Fibroblast of upper back skin (primary cell): ENCODE data around the gene GDI1.
A peak's percentile ranks its signal among the peaks of the same experiment; 100 is the strongest.

Experiments used
- DNase-seq: peaks from one replicate; pipeline ENCODE4 v3.0.0-alpha.2; 2013

Gene GDI1

GRCh38 chrX:154439841-154440240, 2.9 kb downstream of the GDI1 start:
- no peak for DNase-seq

DNA sequence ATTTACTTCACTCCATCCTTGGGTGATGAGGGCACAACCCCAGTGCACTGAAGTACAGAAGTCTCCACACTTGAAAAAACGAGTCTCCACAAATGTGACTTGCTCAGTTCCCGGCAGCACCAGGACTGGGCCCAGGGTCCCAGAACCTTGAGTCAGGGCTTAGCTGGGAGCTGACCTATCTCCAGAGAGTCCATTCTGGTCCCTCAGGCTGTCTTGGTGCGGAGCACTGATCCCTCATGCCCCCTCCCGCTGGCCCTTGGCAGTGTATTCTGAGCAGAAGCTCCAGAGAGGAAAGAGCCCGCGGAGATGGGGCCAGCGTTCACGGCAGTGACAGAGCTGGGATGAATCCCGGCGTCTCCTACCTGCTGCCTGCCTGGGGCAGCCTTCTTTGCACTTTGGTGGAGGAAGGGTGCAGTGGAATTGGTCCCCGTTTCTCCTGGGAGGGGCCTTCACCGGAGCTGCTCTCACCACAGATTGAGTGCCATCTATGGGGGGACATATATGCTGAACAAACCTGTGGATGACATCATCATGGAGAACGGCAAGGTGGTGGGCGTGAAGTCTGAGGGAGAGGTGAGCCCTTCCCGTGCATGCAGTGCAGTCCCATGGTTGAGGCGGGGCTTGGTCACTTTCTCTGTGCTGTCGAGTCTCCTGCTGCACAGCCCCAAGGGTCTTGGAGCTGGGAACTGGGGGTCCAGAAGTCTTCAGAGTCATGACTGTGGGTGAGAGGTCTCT, 3.8 kb downstream of the GDI1 start:
- DNase-seq, result no peak

- no peak for DNase-seq
These were observed 4.6 kb downstream of the GDI1 start for GRCh38 chrX:154441564-154441963.

GRCh38 chrX:154441984-154442707, 5.2 kb downstream of the GDI1 start:
- no peak for DNase-seq

DNA sequence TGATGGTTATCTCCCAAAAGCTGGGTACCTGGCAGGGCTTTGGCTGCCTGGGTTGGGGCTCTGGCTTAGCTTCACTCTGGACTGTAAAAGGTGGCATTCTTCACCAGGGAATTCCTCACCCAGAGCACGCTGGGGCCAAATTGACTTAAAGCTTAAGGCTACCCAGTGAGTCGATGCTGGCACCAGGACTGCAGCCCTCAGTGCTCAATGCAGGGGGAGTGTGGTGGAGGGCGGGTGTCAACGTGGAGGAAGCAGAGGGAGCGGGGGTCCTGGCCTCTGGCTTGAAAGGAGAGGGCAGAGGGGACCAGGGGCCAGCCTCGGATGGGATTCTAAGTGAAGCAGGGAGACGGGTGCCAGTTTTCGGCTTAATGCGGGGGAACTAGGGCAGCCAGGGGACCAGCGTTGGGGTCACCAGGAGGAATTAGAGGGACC, 6.5 kb downstream of the GDI1 start:
- DNase-seq, result no peak

GRCh38 chrX:154443992-154444754, 7.2 kb downstream of the GDI1 start, which contains the start of gene FAM50A:
TSS of gene FAM50A (plus strand) at chrX:154444141. CDS start at chrX:154444236, 95 bp downstream.
- peak; percentile 55 for DNase-seq

DNA sequence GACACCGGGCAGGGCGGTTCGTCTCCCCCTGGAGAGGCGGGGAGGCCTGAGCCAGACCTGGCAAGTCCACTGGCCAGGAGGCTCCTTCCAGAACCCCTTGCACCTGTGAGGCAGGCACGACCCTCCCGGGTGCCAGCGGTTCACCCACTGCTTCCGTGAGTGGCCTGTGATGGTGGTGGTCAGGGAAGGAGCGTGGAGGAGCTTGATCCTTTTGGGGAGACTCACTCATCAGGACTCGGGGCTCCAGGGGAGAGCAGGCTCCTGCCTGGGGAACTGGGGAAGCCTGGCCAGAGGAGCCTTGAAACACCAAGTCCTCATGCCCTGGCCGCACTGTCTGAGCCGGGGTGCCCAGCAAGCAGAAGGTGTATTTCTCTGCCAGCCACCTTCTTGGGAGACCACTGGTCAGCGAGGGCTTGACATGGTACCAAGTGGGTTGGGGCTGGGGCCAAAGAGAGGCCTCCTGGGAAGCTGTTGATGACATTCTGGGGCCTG, 7.8 kb downstream of the GDI1 start:
- DNase-seq, result no peak

DNA sequence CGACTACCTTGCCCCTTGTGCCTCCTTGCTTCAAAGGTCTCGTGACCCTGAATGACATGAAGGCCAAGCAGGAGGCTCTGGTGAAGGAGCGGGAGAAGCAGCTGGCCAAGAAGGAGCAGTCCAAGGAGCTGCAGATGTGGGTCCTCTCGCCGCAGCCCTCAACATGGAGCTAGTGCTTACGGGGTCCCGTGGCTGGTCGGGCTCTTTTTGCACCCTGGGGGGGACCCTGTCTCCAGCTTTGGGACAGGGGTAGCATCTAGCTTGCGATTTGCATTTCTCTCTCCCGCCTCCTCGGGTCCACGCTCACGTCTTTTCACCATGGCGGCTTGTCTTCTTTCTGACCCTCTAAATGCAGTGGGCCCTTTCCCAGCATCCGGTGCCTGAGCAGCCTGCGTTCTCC, 8.8 kb downstream of the GDI1 start:
- no peak for DNase-seq

- no peak for DNase-seq
These were observed 9.5 kb downstream of the GDI1 start for GRCh38 chrX:154446430-154446829.

GRCh38 chrX:154448484-154448883, 11.5 kb downstream of the GDI1 start:
- DNase-seq, result no peak

- DNase-seq, result no peak
These were observed 12.7 kb downstream of the GDI1 start for GRCh38 chrX:154449618-154450017.

DNA sequence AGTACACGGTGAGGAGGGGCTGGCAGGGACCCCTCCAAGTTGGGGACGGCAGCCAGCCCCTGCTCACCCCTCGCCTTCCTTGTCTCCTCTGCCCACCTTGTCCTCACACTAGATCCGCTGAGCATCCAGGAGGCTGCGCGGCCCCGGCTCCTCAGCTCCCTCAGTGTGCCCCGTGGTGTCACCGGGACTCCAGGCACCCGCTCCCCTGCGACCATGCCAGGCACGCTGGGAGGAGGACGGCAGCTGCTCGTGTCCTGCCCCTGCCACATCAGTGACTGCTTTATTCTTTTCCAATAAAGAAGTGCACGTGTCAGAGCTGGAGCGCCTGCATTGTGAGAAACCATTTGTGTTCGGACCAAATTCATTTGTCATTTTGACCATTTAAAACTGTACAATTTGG, 13.4 kb downstream of the GDI1 start:
- no peak for DNase-seq

DNA sequence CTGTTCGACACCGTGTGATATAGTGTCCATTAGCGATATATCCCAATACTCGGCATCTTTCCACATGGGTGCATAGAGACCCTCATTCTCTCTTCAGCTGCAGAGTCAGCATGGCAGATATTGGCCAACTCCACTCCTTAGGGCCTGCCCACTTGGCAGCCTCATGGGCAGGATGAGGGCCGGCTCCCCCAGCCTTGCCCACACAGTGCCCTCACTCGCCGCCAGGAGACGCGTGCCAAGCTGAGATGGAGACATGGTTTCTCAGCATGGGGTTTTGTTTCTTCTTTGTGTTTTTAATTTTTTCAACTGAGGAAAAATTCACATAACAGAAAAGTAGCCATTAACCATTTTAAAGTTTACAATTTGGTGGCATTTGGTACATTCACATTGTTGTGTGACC, 15.9 kb downstream of the GDI1 start:
- DNase-seq, result no peak

GRCh38 chrX:154457491-154458115, 20.6 kb downstream of the GDI1 start:
- no peak for DNase-seq

- peak; percentile 36 for DNase-seq
These were observed 21.4 kb downstream of the GDI1 start, which contains the start of gene PLXNA3 for GRCh38 chrX:154458116-154458953. TSS of gene PLXNA3 (plus strand) at chrX:154458281. CDS start at chrX:154460184, 1,903 bp downstream.

- no peak for DNase-seq
These were observed 22.2 kb downstream of the GDI1 start for GRCh38 chrX:154458954-154459778.

DNA sequence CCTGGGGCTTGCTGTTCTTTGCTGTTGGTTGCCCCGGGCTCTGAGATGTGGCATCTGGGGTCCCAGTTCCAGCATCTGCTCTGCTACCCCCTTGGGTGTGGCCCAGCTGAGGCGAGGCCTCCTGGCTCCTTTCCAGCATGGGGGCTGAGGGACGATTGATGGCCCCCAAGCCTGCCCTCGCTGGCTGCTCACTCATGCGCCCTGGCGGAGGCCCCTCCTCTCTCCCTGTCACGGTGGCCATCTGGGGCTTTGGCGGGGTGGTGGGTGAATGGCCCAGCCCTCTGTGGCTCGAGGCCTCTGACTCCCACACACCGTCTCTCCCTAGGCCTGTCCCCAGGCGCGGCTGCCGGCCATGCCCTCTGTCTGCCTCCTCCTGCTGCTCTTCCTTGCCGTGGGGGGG, 22.9 kb downstream of the GDI1 start:
- DNase-seq, result no peak

DNA sequence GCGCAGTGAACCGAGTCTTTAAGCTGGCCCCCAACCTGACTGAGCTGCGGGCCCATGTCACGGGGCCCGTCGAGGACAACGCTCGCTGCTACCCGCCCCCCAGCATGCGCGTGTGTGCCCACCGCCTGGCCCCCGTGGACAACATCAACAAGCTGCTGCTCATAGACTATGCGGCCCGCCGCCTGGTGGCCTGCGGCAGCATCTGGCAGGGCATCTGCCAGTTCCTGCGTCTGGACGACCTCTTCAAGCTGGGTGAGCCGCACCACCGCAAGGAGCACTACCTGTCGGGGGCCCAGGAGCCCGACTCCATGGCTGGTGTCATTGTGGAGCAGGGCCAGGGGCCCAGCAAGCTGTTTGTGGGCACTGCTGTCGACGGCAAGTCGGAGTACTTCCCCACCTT, 23.4 kb downstream of the GDI1 start:
- no peak for DNase-seq

DNA sequence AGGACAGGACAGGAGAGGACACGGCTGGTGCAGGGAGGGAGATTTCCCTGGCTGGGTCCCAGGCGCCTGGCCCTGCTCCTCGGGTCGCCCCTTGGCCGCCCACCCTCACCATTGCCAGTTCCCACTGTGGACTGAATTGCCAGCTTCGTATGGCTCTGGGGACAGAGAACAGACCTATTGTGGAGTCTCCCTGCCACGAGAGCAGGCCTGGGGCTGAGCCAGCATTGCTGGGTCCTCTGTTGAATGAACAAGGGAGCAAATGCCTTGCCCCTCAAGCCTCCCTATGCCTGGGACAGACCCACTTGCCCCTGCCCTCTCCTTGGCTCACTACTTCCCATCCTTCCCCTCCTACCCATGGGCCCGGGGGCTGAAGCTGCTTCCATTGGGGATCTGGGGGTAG, 25.4 kb downstream of the GDI1 start:
- DNase-seq, result no peak

- DNase-seq, result no peak
These were observed 26.8 kb downstream of the GDI1 start for GRCh38 chrX:154463611-154464220.
